Endothelial cell (in vitro differentiated cells): Measurements from ENCODE around the gene FBXO31. TPM values are rescaled to one million over a fixed set of nuclear protein-coding genes. Genes with fewer than 3 reads are reported as not detected.

Experiments
- DNase-seq: peaks from one replicate; pipeline ENCODE4 v3.0.0; 2021; ENCODE audit warnings: low spot score
- H3K27ac Mint-ChIP-seq: one replicate; pipeline ENCODE4 v1.8.0; 2021; ENCODE audit warnings: mixed read lengths, inconsistent platforms; ENCODE audit not compliant: unreplicated experiment
- H3K27me3 Mint-ChIP-seq: one replicate; pipeline ENCODE4 v1.8.0; 2021; ENCODE audit warnings: mild to moderate bottlenecking, moderate library complexity, mixed read lengths, inconsistent platforms; ENCODE audit not compliant: unreplicated experiment
- H3K36me3 Mint-ChIP-seq: one replicate; pipeline ENCODE4 v1.8.0; 2021; ENCODE audit warnings: mild to moderate bottlenecking, low read depth, mixed read lengths, inconsistent platforms; ENCODE audit not compliant: unreplicated experiment
- H3K4me1 Mint-ChIP-seq: one replicate; pipeline ENCODE4 v1.8.0; 2021; ENCODE audit warnings: mild to moderate bottlenecking, mixed read lengths, inconsistent platforms; ENCODE audit not compliant: unreplicated experiment
- H3K4me3 Mint-ChIP-seq: one replicate; pipeline ENCODE4 v1.8.0; 2021; ENCODE audit warnings: mild to moderate bottlenecking, mixed read lengths, inconsistent platforms; ENCODE audit not compliant: unreplicated experiment
- H3K9me3 Mint-ChIP-seq: one replicate; pipeline ENCODE4 v1.8.0; 2021; ENCODE audit warnings: mixed read lengths, inconsistent platforms; ENCODE audit not compliant: unreplicated experiment
- CTCF ChIP-seq: fragments of 200-600 bp; sonication (generic); IDR thresholded peaks from one replicate; pipeline ENCODE4 v1.5.0; 2021; ENCODE audit warnings: antibody characterized with exemption; ENCODE audit not compliant: unreplicated experiment
- total RNA-seq: library from RNA; stranded (reverse); fragmentation: NEBNext Ultra II Directional; extraction: Animal tissue kit (Norgen Biotek cat#: 25700); gene quantifications from one replicate; pipeline ENCODE4 v1.2.1, GENCODE V29; 2021; ENCODE audit not compliant: unreplicated experiment

The FBXO31 gene
- total RNA-seq, 1 donor from 2014 or later, result 13.5 TPM

- no peak overlapping the region for H3K27ac Mint-ChIP-seq
- no peaks in the 10 kb centered on the region for H3K9me3 Mint-ChIP-seq
- H3K4me1 Mint-ChIP-seq, result peaks cover 14% of the 10 kb centered on the region
- peaks cover 4% of the 10 kb centered on the region for H3K27me3 Mint-ChIP-seq
- H3K36me3 Mint-ChIP-seq, result no peaks in the 10 kb centered on the region
- TF ChIP-seq CTCF, result no peak
- DNase-seq, result no peak
- H3K4me3 Mint-ChIP-seq, result no peak overlapping the region
Observed at GRCh38 chr16:87322360-87322759, 61.2 kb downstream of the FBXO31 start.

GRCh38 chr16:87321336-87322107 is 62.1 kb downstream of the FBXO31 start:
- Mint-ChIP-seq H3K4me3 (no peak overlapping the region), H3K9me3 (no peaks in the 10 kb centered on the region), H3K27me3 (peaks cover 2% of the 10 kb centered on the region), H3K27ac (peak overlapping the region; percentile 48), H3K36me3 (no peaks in the 10 kb centered on the region), H3K4me1 (peaks cover 12% of the 10 kb centered on the region)
- TF ChIP-seq CTCF, result no peak
- DNase-seq, result no peak

- no peak overlapping the region for H3K27ac Mint-ChIP-seq
- peaks cover 2% of the 10 kb centered on the region for H3K27me3 Mint-ChIP-seq
- peaks cover 12% of the 10 kb centered on the region for H3K4me1 Mint-ChIP-seq
- DNase-seq, result no peak
- H3K36me3 Mint-ChIP-seq, result no peaks in the 10 kb centered on the region
- H3K9me3 Mint-ChIP-seq, result no peaks in the 10 kb centered on the region
- no peak overlapping the region for H3K4me3 Mint-ChIP-seq
- no peak for TF ChIP-seq CTCF
Observed at GRCh38 chr16:87320510-87321227, 62.9 kb downstream of the FBXO31 start.

- no peaks in the 10 kb centered on the region for H3K36me3 Mint-ChIP-seq
- TF ChIP-seq CTCF, result no peak
- H3K4me1 Mint-ChIP-seq, result peaks cover 12% of the 10 kb centered on the region
- no peaks in the 10 kb centered on the region for H3K9me3 Mint-ChIP-seq
- peaks cover 2% of the 10 kb centered on the region for H3K27me3 Mint-ChIP-seq
- DNase-seq, result no peak
- H3K4me3 Mint-ChIP-seq, result no peak overlapping the region
- no peak overlapping the region for H3K27ac Mint-ChIP-seq
Observed at GRCh38 chr16:87319997-87320491, 63.5 kb downstream of the FBXO31 start.

- Mint-ChIP-seq H3K36me3 (no peaks in the 10 kb centered on the region), H3K27me3 (peaks cover 2% of the 10 kb centered on the region), H3K4me1 (peaks cover 12% of the 10 kb centered on the region), H3K27ac (no peak overlapping the region), H3K9me3 (no peaks in the 10 kb centered on the region), H3K4me3 (peak overlapping the region; percentile 97)
- DNase-seq, result no peak
- no peak for TF ChIP-seq CTCF
Observed at GRCh38 chr16:87319011-87319410, 64.6 kb downstream of the FBXO31 start.
